ENCODE results near the gene PRIM1.
"Not testable (repeated sequence)": the region's sequence is repeated elsewhere in the genome, so short reads cannot be mapped to it uniquely, and the experiment has no call there.

PRIM1 gene

GRCh38 chr12:56760460-56760859 is 8.3 kb upstream of the PRIM1 start:
- Histone ChIP-seq H3K4me3 (ENCODE audit: low read length, poor library complexity, severe bottlenecking) (no peak overlapping the region), H4K20me1 (ENCODE audit: insufficient read depth, low read length, poor library complexity, severe bottlenecking) (no peaks in the 10 kb centered on the region), H3K4me2 (ENCODE audit: low read depth, low read length, poor library complexity, severe bottlenecking) (no peak overlapping the region), H3K9me3 (ENCODE audit: insufficient read depth, low read depth, low read length) (no peaks in the 10 kb centered on the region), H3K36me3 (ENCODE audit: insufficient read depth, low read length) (no peaks in the 10 kb centered on the region), H3K27me3 (ENCODE audit: insufficient read depth, low read length, poor library complexity, severe bottlenecking) (no peaks in the 10 kb centered on the region), H3K9ac (ENCODE audit: low read depth, low read length, poor library complexity, severe bottlenecking) (no peak overlapping the region), H2AFZ (ENCODE audit: low read length) (no peak overlapping the region), H3K79me2 (ENCODE audit: insufficient read depth, low read length) (no peaks in the 10 kb centered on the region), H3K9me2 (replicated peaks; ENCODE audit: low read depth, low read length) (no peaks in the 10 kb centered on the region), H3K4me1 (ENCODE audit: insufficient read depth, low read length, poor library complexity, severe bottlenecking) (no peaks in the 10 kb centered on the region), H3F3A (ENCODE audit: low read depth) (no peaks in the 10 kb centered on the region)
- TF ChIP-seq EZH2phosphoT487 (IDR thresholded peaks at IDR 0.05; ENCODE audit: borderline replicate concordance), result no peak
- TF ChIP-seq, protein P1, sequence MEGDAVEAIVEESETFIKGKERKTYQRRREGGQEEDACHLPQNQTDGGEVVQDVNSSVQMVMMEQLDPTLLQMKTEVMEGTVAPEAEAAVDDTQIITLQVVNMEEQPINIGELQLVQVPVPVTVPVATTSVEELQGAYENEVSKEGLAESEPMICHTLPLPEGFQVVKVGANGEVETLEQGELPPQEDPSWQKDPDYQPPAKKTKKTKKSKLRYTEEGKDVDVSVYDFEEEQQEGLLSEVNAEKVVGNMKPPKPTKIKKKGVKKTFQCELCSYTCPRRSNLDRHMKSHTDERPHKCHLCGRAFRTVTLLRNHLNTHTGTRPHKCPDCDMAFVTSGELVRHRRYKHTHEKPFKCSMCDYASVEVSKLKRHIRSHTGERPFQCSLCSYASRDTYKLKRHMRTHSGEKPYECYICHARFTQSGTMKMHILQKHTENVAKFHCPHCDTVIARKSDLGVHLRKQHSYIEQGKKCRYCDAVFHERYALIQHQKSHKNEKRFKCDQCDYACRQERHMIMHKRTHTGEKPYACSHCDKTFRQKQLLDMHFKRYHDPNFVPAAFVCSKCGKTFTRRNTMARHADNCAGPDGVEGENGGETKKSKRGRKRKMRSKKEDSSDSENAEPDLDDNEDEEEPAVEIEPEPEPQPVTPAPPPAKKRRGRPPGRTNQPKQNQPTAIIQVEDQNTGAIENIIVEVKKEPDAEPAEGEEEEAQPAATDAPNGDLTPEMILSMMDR (conservative IDR thresholded peaks at IDR 0.05; ENCODE audit: low read length), result no peak

DNA sequence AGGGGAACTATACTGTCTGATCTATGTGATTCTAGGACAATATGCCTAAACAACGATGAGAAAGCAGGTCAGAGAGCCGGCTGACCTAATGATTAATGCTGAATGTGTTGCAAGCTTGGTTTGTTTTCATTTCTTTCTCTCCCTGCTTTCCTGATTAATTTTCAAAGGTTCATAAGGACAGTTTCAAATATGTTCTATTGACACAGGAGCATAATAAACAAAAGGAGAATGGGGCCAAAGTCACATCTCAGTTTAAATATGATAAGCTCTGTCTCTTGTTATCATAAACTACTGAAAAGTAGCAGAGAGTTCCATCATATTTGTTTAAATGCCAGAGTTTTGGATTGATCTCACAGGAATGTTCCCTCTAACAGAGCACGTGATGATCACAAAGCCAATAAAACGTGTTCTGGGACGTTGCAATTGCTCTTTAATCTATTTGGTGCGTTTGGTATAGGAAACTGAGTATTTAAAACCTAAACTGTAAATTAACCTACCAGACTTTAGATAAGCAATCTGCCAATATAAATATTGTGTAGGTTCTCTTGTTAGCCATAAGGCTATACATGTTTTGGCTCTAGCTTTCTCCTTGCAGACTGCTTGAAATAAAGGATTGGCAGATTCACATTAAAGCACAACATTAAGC is 7.3 kb upstream of the PRIM1 start:
- H2AFZ ChIP-seq (ENCODE audit: low read length), result no peak overlapping the region
- no peaks in the 10 kb centered on the region for H4K20me1 ChIP-seq (ENCODE audit: insufficient read depth, low read length, poor library complexity, severe bottlenecking)
- H3K4me2 ChIP-seq (ENCODE audit: low read depth, low read length, poor library complexity, severe bottlenecking), result no peak overlapping the region
- no peaks in the 10 kb centered on the region for H3F3A ChIP-seq (ENCODE audit: low read depth)
- no peak overlapping the region for H3K9ac ChIP-seq (ENCODE audit: low read depth, low read length, poor library complexity, severe bottlenecking)
- no peaks in the 10 kb centered on the region for H3K79me2 ChIP-seq (ENCODE audit: insufficient read depth, low read length)
- H3K9me3 ChIP-seq (ENCODE audit: insufficient read depth, low read depth, low read length), result no peaks in the 10 kb centered on the region
- TF ChIP-seq, protein P1 (conservative IDR thresholded peaks at IDR 0.05; ENCODE audit: low read length), result no peak
- TF ChIP-seq EZH2phosphoT487 (IDR thresholded peaks at IDR 0.05; ENCODE audit: borderline replicate concordance), result no peak
- H3K4me1 ChIP-seq (ENCODE audit: insufficient read depth, low read length, poor library complexity, severe bottlenecking), result no peaks in the 10 kb centered on the region
- no peak overlapping the region for H3K4me3 ChIP-seq (ENCODE audit: low read length, poor library complexity, severe bottlenecking)
- H3K27me3 ChIP-seq (ENCODE audit: insufficient read depth, low read length, poor library complexity, severe bottlenecking), result no peaks in the 10 kb centered on the region
- no peaks in the 10 kb centered on the region for H3K36me3 ChIP-seq (ENCODE audit: insufficient read depth, low read length)
- H3K9me2 ChIP-seq (replicated peaks; ENCODE audit: low read depth, low read length), result no peaks in the 10 kb centered on the region

DNA sequence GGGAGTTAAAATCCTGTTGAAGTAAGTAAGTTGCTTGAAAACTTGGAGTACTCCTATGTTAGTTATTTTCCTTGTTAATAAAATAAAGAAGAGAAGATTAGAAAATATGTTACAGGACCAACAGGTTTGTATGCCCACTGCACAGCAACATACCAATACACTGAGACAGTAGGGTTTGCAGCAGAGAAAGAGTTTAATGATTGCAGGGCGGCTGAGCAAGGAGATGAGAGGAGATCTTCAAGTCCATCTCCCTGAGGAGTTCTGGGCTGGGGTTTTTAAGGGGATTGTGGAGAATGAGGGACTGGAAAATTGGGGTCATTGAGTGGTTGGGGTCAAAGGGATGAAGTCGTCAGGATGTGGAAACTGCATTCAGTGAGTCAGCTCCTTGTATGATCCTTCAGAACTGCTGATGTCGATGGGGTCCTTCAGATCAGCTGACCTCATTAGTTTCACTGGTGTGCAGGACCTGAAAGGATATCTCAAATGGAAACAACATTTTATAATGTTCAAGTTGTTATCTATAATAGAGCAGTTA is 6.7 kb upstream of the PRIM1 start:
- no peak overlapping the region for H3K9ac ChIP-seq (ENCODE audit: low read depth, low read length, poor library complexity, severe bottlenecking)
- H3F3A ChIP-seq (ENCODE audit: low read depth), result no peaks in the 10 kb centered on the region
- TF ChIP-seq, protein P1 (conservative IDR thresholded peaks at IDR 0.05; ENCODE audit: low read length), result no peak
- TF ChIP-seq EZH2phosphoT487 (IDR thresholded peaks at IDR 0.05; ENCODE audit: borderline replicate concordance), result no peak
- no peak overlapping the region for H2AFZ ChIP-seq (ENCODE audit: low read length)
- H3K4me3 ChIP-seq (ENCODE audit: low read length, poor library complexity, severe bottlenecking), result no peak overlapping the region
- no peaks in the 10 kb centered on the region for H3K79me2 ChIP-seq (ENCODE audit: insufficient read depth, low read length)
- H3K9me3 ChIP-seq (ENCODE audit: insufficient read depth, low read depth, low read length), result no peaks in the 10 kb centered on the region
- no peak overlapping the region for H3K4me2 ChIP-seq (ENCODE audit: low read depth, low read length, poor library complexity, severe bottlenecking)
- H3K9me2 ChIP-seq (replicated peaks; ENCODE audit: low read depth, low read length), result no peaks in the 10 kb centered on the region
- H3K4me1 ChIP-seq (ENCODE audit: insufficient read depth, low read length, poor library complexity, severe bottlenecking), result no peaks in the 10 kb centered on the region
- H4K20me1 ChIP-seq (ENCODE audit: insufficient read depth, low read length, poor library complexity, severe bottlenecking), result no peaks in the 10 kb centered on the region
- no peaks in the 10 kb centered on the region for H3K27me3 ChIP-seq (ENCODE audit: insufficient read depth, low read length, poor library complexity, severe bottlenecking)
- no peaks in the 10 kb centered on the region for H3K36me3 ChIP-seq (ENCODE audit: insufficient read depth, low read length)

DNA sequence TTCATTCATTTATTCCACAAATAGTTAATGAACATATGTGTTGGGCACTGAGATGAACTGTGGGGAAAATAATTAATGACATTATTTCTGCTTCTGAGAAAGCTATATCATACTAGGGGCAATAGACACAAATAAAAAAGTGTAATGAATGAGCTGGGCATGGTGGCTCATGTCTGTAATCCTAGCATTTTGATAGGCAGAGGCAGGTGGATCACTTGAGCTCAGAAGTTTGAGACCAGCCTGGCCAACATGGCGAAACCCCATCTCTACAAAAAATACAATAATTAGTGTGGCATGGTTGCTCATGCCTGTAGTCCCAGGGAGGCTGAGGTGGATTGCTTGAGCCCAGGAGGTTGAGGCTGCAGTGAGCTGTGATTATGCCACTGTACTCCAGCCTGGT is 5.8 kb upstream of the PRIM1 start:
- not testable (repeated sequence) for H3K9me2 ChIP-seq (replicated peaks; ENCODE audit: low read depth, low read length); H3K4me3 ChIP-seq (ENCODE audit: low read length, poor library complexity, severe bottlenecking); H2AFZ ChIP-seq (ENCODE audit: low read length); H4K20me1 ChIP-seq (ENCODE audit: insufficient read depth, low read length, poor library complexity, severe bottlenecking); H3K27me3 ChIP-seq (ENCODE audit: insufficient read depth, low read length, poor library complexity, severe bottlenecking); H3F3A ChIP-seq (ENCODE audit: low read depth); H3K4me2 ChIP-seq (ENCODE audit: low read depth, low read length, poor library complexity, severe bottlenecking); H3K79me2 ChIP-seq (ENCODE audit: insufficient read depth, low read length); H3K9me3 ChIP-seq (ENCODE audit: insufficient read depth, low read depth, low read length); H3K36me3 ChIP-seq (ENCODE audit: insufficient read depth, low read length); H3K4me1 ChIP-seq (ENCODE audit: insufficient read depth, low read length, poor library complexity, severe bottlenecking); H3K9ac ChIP-seq (ENCODE audit: low read depth, low read length, poor library complexity, severe bottlenecking)
